ENCODE data around the gene FAM111A. TPM values are rescaled to one million over a fixed set of nuclear protein-coding genes. Genes with fewer than 3 reads are reported as not detected.

The FAM111A gene
- total and polyA plus RNA-seq, 7 donors: 0.91 to 5.2 (median 3.1) TPM

GRCh38 chr11:59152312-59152951 lies 9.8 kb downstream of the FAM111A start:
- ATAC-seq (no peak), DNase-seq (no peak)
- no peak overlapping the region for H3K4me3 ChIP-seq
- WGBS, 3 donors: 91 to 96% (median 94%) methylated on average over 8 of the region's 8 CpGs
- no peak overlapping the region for H3K27ac ChIP-seq
- H3K9me3 ChIP-seq: no peaks in the 10 kb centered on the region
- intact Hi-C loops (cut with DNase I): loop anchor here in 1 of 2 donors (10.0 kb wide), 1 partner anchor 48 kb away; the partner anchor contains the start of gene FAM111B
- no peaks in the 10 kb centered on the region for H3K4me1 ChIP-seq
- no peak for TF ChIP-seq CTCF (IDR thresholded peaks at IDR 0.05)
- no peaks in the 10 kb centered on the region for H3K36me3 ChIP-seq (ENCODE audit: insufficient read depth in 1 of 2, low read depth in 1 of 2)
- H3K27me3 ChIP-seq (ENCODE audit: insufficient read depth in 3 of 3, low read length in 2 of 3): no peaks in the 10 kb centered on the region

- Histone ChIP-seq H3K4me3 (no peak overlapping the region), H3K27me3 (ENCODE audit: insufficient read depth in 3 of 3, low read length in 2 of 3) (no peaks in the 10 kb centered on the region), H3K27ac (no peak overlapping the region), H3K4me1 (no peaks in the 10 kb centered on the region), H3K36me3 (ENCODE audit: insufficient read depth in 1 of 2, low read depth in 1 of 2) (no peaks in the 10 kb centered on the region), H3K9me3 (no peaks in the 10 kb centered on the region)
- DNase-seq: no peak
- TF ChIP-seq CTCF (IDR thresholded peaks at IDR 0.05): no peak
- ATAC-seq: no peak
- intact Hi-C loops (cut with DNase I): loop anchor here in 1 of 2 donors (5.0 to 10.0 kb wide), 2 partner anchors 50 to 102 kb away; partner anchors contain the start of gene FAM111B
- WGBS, 3 donors: 78 to 79% (median 79%) methylated on average over 5 of the region's 5 CpGs
Observed at GRCh38 chr11:59154610-59155009, 12.0 kb downstream of the FAM111A start.

GRCh38 chr11:59157433-59157832 lies 14.8 kb downstream of the FAM111A start:
- 67 to 78% (median 77%) methylated on average over 3 of the region's 3 CpGs for WGBS, 3 donors
- no peaks in the 10 kb centered on the region for H3K9me3 ChIP-seq
- no peaks in the 10 kb centered on the region for H3K4me1 ChIP-seq
- H3K4me3 ChIP-seq: no peak overlapping the region
- H3K36me3 ChIP-seq (ENCODE audit: insufficient read depth in 1 of 2, low read depth in 1 of 2): no peaks in the 10 kb centered on the region
- ATAC-seq (no peak), DNase-seq (no peak)
- no peak for TF ChIP-seq CTCF (IDR thresholded peaks at IDR 0.05)
- H3K27me3 ChIP-seq (ENCODE audit: insufficient read depth in 3 of 3, low read length in 2 of 3): no peaks in the 10 kb centered on the region
- H3K27ac ChIP-seq: no peak overlapping the region
- intact Hi-C loops (cut with DNase I): loop anchor here in 1 of 2 donors (5.0 to 10.0 kb wide), 2 partner anchors 53 to 105 kb away; partner anchors contain the start of gene FAM111B

- DNase-seq: peak in 1 of 2 donors; percentile 49
- no peaks in the 10 kb centered on the region for H3K9me3 ChIP-seq
- peak; percentile 82 for TF ChIP-seq CTCF (IDR thresholded peaks at IDR 0.05)
- no peak overlapping the region for H3K4me3 ChIP-seq
- H3K27ac ChIP-seq: no peak overlapping the region
- H3K27me3 ChIP-seq (ENCODE audit: insufficient read depth in 3 of 3, low read length in 2 of 3): no peaks in the 10 kb centered on the region
- ATAC-seq: peak; percentile 67 to 88 (median 74)
- intact Hi-C loops (cut with DNase I): loop anchor here in 1 of 2 donors (5.0 to 10.0 kb wide), 2 partner anchors 54 to 106 kb away; partner anchors contain the start of gene FAM111B
- H3K36me3 ChIP-seq (ENCODE audit: insufficient read depth in 1 of 2, low read depth in 1 of 2): no peaks in the 10 kb centered on the region
- H3K4me1 ChIP-seq: no peaks in the 10 kb centered on the region
- WGBS, 3 donors: 40 to 46% (median 42%) methylated on average over 8 of the region's 8 CpGs
Observed at GRCh38 chr11:59158206-59159068, 15.8 kb downstream of the FAM111A start.

Measured in psoas muscle (tissue), 8 donors.